ENCODE data around the gene VILL.

DNA sequence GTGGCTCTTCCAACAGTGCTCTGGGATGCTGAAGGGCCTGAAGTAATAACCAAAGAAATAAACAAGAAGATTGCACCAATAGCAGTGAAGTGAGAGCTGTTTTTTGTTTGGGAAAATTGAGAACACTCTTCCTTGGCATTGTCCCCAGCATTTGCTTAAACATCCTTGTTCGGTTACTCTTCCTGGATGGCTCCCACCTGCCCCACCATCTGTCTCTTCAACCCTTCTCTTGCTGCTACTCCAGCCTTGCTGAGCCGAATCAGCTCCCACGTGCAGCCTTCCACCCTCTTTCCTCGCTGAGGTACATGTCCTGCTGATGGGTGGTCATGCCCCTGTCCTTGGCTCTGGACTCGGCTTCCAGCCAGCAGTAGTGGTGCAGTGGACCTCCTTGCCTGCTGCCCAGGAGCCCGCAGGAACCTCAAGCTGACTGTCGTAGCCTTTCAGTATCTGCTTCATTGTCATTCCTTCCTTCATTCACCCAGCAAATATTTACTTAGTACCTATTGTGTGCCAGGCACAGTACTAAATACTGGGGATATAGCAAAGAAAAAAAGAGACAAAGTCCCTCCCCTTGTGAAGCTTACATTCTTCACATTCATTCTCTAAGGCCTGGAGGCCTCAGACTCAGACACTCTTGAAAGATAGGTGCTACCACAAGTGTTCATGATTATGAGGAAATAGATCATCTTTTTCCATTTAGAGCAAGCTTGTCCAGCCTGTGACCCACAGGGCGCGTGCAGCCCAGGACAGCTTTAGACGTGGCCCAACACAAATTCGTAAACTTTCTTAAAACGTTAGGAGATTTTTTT lies 17.1 kb upstream of the VILL start:
- TF ChIP-seq, protein P1, sequence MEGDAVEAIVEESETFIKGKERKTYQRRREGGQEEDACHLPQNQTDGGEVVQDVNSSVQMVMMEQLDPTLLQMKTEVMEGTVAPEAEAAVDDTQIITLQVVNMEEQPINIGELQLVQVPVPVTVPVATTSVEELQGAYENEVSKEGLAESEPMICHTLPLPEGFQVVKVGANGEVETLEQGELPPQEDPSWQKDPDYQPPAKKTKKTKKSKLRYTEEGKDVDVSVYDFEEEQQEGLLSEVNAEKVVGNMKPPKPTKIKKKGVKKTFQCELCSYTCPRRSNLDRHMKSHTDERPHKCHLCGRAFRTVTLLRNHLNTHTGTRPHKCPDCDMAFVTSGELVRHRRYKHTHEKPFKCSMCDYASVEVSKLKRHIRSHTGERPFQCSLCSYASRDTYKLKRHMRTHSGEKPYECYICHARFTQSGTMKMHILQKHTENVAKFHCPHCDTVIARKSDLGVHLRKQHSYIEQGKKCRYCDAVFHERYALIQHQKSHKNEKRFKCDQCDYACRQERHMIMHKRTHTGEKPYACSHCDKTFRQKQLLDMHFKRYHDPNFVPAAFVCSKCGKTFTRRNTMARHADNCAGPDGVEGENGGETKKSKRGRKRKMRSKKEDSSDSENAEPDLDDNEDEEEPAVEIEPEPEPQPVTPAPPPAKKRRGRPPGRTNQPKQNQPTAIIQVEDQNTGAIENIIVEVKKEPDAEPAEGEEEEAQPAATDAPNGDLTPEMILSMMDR (IDR thresholded peaks at IDR 0.05; ENCODE audit: low read depth, low read length, missing input control), result no peak
- TF ChIP-seq, protein P2, sequence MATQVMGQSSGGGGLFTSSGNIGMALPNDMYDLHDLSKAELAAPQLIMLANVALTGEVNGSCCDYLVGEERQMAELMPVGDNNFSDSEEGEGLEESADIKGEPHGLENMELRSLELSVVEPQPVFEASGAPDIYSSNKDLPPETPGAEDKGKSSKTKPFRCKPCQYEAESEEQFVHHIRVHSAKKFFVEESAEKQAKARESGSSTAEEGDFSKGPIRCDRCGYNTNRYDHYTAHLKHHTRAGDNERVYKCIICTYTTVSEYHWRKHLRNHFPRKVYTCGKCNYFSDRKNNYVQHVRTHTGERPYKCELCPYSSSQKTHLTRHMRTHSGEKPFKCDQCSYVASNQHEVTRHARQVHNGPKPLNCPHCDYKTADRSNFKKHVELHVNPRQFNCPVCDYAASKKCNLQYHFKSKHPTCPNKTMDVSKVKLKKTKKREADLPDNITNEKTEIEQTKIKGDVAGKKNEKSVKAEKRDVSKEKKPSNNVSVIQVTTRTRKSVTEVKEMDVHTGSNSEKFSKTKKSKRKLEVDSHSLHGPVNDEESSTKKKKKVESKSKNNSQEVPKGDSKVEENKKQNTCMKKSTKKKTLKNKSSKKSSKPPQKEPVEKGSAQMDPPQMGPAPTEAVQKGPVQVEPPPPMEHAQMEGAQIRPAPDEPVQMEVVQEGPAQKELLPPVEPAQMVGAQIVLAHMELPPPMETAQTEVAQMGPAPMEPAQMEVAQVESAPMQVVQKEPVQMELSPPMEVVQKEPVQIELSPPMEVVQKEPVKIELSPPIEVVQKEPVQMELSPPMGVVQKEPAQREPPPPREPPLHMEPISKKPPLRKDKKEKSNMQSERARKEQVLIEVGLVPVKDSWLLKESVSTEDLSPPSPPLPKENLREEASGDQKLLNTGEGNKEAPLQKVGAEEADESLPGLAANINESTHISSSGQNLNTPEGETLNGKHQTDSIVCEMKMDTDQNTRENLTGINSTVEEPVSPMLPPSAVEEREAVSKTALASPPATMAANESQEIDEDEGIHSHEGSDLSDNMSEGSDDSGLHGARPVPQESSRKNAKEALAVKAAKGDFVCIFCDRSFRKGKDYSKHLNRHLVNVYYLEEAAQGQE (IDR thresholded peaks at IDR 0.05), result no peak
- TF ChIP-seq, protein P3, sequence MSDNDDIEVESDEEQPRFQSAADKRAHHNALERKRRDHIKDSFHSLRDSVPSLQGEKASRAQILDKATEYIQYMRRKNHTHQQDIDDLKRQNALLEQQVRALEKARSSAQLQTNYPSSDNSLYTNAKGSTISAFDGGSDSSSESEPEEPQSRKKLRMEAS (IDR thresholded peaks at IDR 0.05), result no peak
- no peak for TF ChIP-seq YY1 (IDR thresholded peaks at IDR 0.05)
- TF ChIP-seq TAF1 (conservative IDR thresholded peaks at IDR 0.05), result no peak
- TF ChIP-seq, protein P4, sequence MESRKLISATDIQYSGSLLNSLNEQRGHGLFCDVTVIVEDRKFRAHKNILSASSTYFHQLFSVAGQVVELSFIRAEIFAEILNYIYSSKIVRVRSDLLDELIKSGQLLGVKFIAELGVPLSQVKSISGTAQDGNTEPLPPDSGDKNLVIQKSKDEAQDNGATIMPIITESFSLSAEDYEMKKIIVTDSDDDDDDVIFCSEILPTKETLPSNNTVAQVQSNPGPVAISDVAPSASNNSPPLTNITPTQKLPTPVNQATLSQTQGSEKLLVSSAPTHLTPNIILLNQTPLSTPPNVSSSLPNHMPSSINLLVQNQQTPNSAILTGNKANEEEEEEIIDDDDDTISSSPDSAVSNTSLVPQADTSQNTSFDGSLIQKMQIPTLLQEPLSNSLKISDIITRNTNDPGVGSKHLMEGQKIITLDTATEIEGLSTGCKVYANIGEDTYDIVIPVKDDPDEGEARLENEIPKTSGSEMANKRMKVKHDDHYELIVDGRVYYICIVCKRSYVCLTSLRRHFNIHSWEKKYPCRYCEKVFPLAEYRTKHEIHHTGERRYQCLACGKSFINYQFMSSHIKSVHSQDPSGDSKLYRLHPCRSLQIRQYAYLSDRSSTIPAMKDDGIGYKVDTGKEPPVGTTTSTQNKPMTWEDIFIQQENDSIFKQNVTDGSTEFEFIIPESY (IDR thresholded peaks at IDR 0.05), result no peak
- TF ChIP-seq EGR1 (IDR thresholded peaks at IDR 0.05; ENCODE audit: low read depth in 2 of 2), result no peak
- TF ChIP-seq JUND (IDR thresholded peaks at IDR 0.05), result no peak
- TF ChIP-seq HNF4G (IDR thresholded peaks at IDR 0.05), result no peak
- no peak for TF ChIP-seq RAD21 (IDR thresholded peaks at IDR 0.05)
- no peak for TF ChIP-seq FOXA1 (IDR thresholded peaks at IDR 0.05)
- TF ChIP-seq, protein P5, sequence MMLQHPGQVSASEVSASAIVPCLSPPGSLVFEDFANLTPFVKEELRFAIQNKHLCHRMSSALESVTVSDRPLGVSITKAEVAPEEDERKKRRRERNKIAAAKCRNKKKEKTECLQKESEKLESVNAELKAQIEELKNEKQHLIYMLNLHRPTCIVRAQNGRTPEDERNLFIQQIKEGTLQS (IDR thresholded peaks at IDR 0.05), result no peak
- TF ChIP-seq NR2F2 (IDR thresholded peaks at IDR 0.05), result no peak
- TF ChIP-seq RXRA (IDR thresholded peaks at IDR 0.05), result no peak

All from liver (tissue), 3 donors.